Karpas-422 (cell line): ENCODE data around the gene SAAL1. TPM values are rescaled to one million over a fixed set of nuclear protein-coding genes. Genes with fewer than 3 reads are reported as not detected.
"Not testable (repeated sequence)": the region's sequence is repeated elsewhere in the genome, so short reads cannot be mapped to it uniquely, and the experiment has no call there.

ENCODE experiments used
- DNase-seq: peaks from one replicate; pipeline ENCODE4 v3.0.0-alpha.2; 2015
- H2AFZ ChIP-seq: fragments of 200-600 bp; sonication (generic); 2 replicates; pipeline ENCODE4 v1.6.1; 2014; ENCODE audit warnings: antibody characterized with exemption, low read length, mixed read lengths
- H3K27ac ChIP-seq: fragments of 200-600 bp; sonication (generic); 2 replicates; pipeline ENCODE4 v1.5.1; 2014; ENCODE audit warnings: mild to moderate bottlenecking, low read length, moderate library complexity
- H3K27me3 ChIP-seq: fragments of 200-600 bp; sonication (generic); 2 replicates; pipeline ENCODE4 v1.6.1; 2014; ENCODE audit warnings: low read length, mixed read lengths
- H3K36me3 ChIP-seq: fragments of 200-600 bp; sonication (generic); 2 replicates; pipeline ENCODE4 v1.6.1; 2014; ENCODE audit warnings: low read length, mixed read lengths; ENCODE audit not compliant: insufficient read depth
- H3K4me1 ChIP-seq: fragments of 200-600 bp; sonication (generic); 2 replicates; pipeline ENCODE4 v1.6.1; 2014; ENCODE audit warnings: mild to moderate bottlenecking, low read length, mixed read lengths
- H3K4me2 ChIP-seq: fragments of 200-600 bp; sonication (generic); 2 replicates; pipeline ENCODE4 v1.6.1; 2014; ENCODE audit warnings: low read length, low read depth, mild to moderate bottlenecking; ENCODE audit not compliant: poor library complexity, severe bottlenecking
- H3K4me3 ChIP-seq: fragments of 200-600 bp; sonication (generic); 2 replicates; pipeline ENCODE4 v1.5.1; 2014; ENCODE audit warnings: mild to moderate bottlenecking, antibody characterized with exemption, low read length, mixed read lengths
- H3K79me2 ChIP-seq: fragments of 200-600 bp; sonication (generic); 2 replicates; pipeline ENCODE4 v1.6.1; 2014; ENCODE audit warnings: mild to moderate bottlenecking, low read length, mixed read lengths
- H3K9ac ChIP-seq: fragments of 200-600 bp; sonication (generic); 2 replicates; pipeline ENCODE4 v1.6.0; 2014; ENCODE audit warnings: low read length
- H3K9me2 ChIP-seq: fragments of 200-600 bp; sonication (generic), shearing (Covaris generic); replicated peaks from 2 replicates; pipeline ENCODE4 v1.6.0; 2014; ENCODE audit warnings: mild to moderate bottlenecking, low read length, moderate library complexity; ENCODE audit not compliant: insufficient read depth
- H3K9me3 ChIP-seq: fragments of 300-700, 200-600 bp; sonication (generic); 2 replicates; pipeline ENCODE4 v1.6.1; 2014; ENCODE audit warnings: low read length, mixed read lengths
- H4K20me1 ChIP-seq: fragments of 200-600 bp; sonication (generic); 2 replicates; pipeline ENCODE4 v1.6.1; 2014; ENCODE audit warnings: mild to moderate bottlenecking, antibody characterized with exemption, low read length, low read depth; ENCODE audit not compliant: insufficient read depth
- total RNA-seq: library from RNA; depleted of rRNA; stranded (reverse); fragments of >200 nt; shearing (Covaris generic); gene quantifications from 2 replicates; pipeline ENCODE4 v1.2.3, GENCODE V29; 2014; ENCODE audit warnings: low replicate concordance

SAAL1 gene
- total RNA-seq, 1 experiment from 2014 or later, result 36.7 TPM

DNA sequence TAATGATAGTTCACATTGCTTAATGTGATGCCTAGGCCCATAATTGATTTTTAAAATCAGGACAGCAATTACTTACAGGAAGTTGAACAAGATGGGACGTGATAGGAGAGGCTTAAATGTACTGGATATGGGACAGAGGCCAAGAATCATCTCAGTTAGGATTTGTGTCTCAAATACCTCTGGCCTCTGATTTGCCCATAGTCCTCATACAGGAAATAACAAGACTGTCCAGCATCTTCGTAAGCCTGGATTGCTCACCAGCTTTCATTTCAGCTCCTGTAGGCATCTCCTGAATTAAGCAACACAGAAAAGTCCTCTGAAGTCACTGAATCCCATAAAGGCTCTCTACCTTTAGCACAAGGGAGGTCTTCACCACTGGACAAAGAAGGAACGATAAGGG, 26.5 kb upstream of the SAAL1 start, which contains the start of gene MRGPRX3:
MRGPRX3 (plus strand) TSS at position 231 of the 400 bp plus-strand sequence. CDS start 4,632 bp downstream, outside the sequence.
- Histone ChIP-seq H3K27ac (no peak within 1 kb of the TSS), H3K27me3 (no peaks in the 10 kb centered on the region)

DNA sequence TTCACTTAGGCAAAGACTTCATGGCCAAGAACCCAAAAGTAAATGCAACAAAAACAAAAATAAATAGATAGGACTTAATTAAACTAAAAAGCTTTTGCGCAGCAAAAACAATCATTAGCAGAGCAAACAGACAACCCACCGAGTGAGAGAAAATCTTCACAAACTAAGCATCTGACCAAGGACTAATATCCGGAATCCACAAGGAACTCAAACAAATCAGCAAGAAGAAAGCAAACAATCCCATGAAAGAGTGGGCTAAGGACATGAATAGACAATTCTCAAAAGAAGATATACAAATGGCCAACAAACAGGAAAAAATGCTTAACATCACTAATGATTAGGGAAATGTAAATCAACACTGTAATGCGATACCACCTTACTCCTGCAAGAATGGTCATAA, 25.2 kb upstream of the SAAL1 start:
- not testable (repeated sequence) for H3K27ac ChIP-seq, H4K20me1 ChIP-seq, H3K9me3 ChIP-seq, H3K9ac ChIP-seq, H3K4me1 ChIP-seq, H3K9me2 ChIP-seq, H3K79me2 ChIP-seq, H3K4me2 ChIP-seq, H3K4me3 ChIP-seq, H3K36me3 ChIP-seq, H3K27me3 ChIP-seq, DNase-seq, H2AFZ ChIP-seq

More for the DNA sequence above, 26.5 kb upstream of the SAAL1 start, which contains the start of gene MRGPRX3:
- DNase-seq, result no peak
- Histone ChIP-seq H2AFZ (no peak within 1 kb of the TSS), H3K4me3 (no peak within 1 kb of the TSS), H3K4me2 (no peak within 1 kb of the TSS), H3K4me1 (no peaks in the 10 kb centered on the region), H3K79me2 (no peaks in the 10 kb centered on the region), H3K9me2 (no peaks in the 10 kb centered on the region), H3K9me3 (no peaks in the 10 kb centered on the region), H3K9ac (no peak within 1 kb of the TSS), H4K20me1 (no peaks in the 10 kb centered on the region), H3K36me3 (no peaks in the 10 kb centered on the region)

DNA sequence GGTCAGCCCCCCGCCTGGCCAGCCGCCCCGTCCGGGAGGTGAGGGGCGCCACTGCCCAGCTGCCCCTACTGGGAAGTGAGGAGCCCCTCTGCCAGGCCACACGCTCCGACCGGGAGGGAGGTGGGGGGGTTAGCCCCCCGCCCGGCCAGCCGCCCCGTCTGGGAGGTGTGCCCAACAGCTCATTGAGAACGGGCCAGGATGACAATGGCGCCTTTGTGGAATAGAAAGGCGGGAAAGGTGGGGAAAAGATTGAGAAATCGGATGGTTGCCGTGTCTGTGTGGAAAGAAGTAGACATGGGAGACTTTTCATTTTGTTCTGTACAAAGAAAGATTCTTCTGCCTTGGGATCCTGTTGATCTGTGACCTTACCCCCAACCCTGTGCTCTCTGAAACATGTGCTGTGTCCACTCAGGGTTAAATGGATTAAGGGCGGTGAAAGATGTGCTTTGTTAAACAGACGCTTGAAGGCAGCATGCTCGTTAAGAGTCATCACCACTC, 15.5 kb upstream of the SAAL1 start:
- not testable (repeated sequence) for H3K4me1 ChIP-seq, H3K27ac ChIP-seq, H3K27me3 ChIP-seq, H4K20me1 ChIP-seq, H3K4me3 ChIP-seq, H3K4me2 ChIP-seq, H3K9me3 ChIP-seq, H3K9ac ChIP-seq, H2AFZ ChIP-seq, DNase-seq, H3K36me3 ChIP-seq, H3K9me2 ChIP-seq, H3K79me2 ChIP-seq

- Histone ChIP-seq H3K9me2 (no peaks in the 10 kb centered on the region), H3K4me3 (no peak overlapping the region), H3K27ac (no peak overlapping the region), H2AFZ (no peak overlapping the region), H3K9me3 (no peaks in the 10 kb centered on the region), H3K9ac (no peak overlapping the region), H3K4me2 (no peak overlapping the region), H3K4me1 (no peaks in the 10 kb centered on the region), H3K27me3 (no peaks in the 10 kb centered on the region), H3K79me2 (no peaks in the 10 kb centered on the region), H4K20me1 (no peaks in the 10 kb centered on the region), H3K36me3 (no peaks in the 10 kb centered on the region)
- DNase-seq, result peak; percentile 89
Measured at GRCh38 chr11:18115360-18116127, 9.7 kb upstream of the SAAL1 start.

GRCh38 chr11:18111005-18111404, 5.1 kb upstream of the SAAL1 start:
- no peaks in the 10 kb centered on the region for H3K27me3 ChIP-seq
- no peaks in the 10 kb centered on the region for H4K20me1 ChIP-seq
- H3K36me3 ChIP-seq, result no peaks in the 10 kb centered on the region
- no peaks in the 10 kb centered on the region for H3K79me2 ChIP-seq
- H3K9me2 ChIP-seq, result no peaks in the 10 kb centered on the region
- no peaks in the 10 kb centered on the region for H3K9me3 ChIP-seq
- no peak overlapping the region for H3K4me3 ChIP-seq
- no peak overlapping the region for H3K27ac ChIP-seq
- no peak for DNase-seq
- no peak overlapping the region for H3K9ac ChIP-seq
- H3K4me2 ChIP-seq, result no peak overlapping the region
- H3K4me1 ChIP-seq, result peaks cover 7% of the 10 kb centered on the region
- H2AFZ ChIP-seq, result no peak overlapping the region

DNA sequence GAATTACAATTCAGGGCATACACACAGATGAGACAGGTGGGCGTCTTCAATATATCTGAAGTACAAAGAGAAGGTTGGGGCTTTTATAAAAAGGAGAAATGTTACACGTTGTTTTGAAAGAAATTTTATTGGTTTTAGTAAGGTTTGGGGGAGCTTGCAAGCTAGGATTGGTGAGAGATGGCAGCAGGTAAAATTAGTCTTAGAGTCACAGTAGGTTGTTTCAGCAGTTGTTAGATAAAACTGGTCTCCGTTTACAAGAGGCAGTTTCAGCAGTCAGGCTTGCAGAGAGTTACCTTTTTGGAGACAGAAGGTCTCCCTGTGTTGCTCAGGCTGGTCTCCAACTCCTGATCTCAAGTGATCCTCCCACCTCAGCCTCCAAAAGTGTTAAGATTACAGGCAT, 2.4 kb upstream of the SAAL1 start:
- Histone ChIP-seq H3K4me1 (peaks cover 23% of the 10 kb centered on the region), H4K20me1 (no peaks in the 10 kb centered on the region), H2AFZ (no peak overlapping the region), H3K9me3 (no peaks in the 10 kb centered on the region), H3K36me3 (peaks cover 6% of the 10 kb centered on the region), H3K9me2 (no peaks in the 10 kb centered on the region), H3K9ac (no peak overlapping the region), H3K27me3 (no peaks in the 10 kb centered on the region), H3K27ac (no peak overlapping the region), H3K4me2 (no peak overlapping the region), H3K4me3 (no peak overlapping the region), H3K79me2 (peaks cover 27% of the 10 kb centered on the region)
- no peak for DNase-seq

DNA sequence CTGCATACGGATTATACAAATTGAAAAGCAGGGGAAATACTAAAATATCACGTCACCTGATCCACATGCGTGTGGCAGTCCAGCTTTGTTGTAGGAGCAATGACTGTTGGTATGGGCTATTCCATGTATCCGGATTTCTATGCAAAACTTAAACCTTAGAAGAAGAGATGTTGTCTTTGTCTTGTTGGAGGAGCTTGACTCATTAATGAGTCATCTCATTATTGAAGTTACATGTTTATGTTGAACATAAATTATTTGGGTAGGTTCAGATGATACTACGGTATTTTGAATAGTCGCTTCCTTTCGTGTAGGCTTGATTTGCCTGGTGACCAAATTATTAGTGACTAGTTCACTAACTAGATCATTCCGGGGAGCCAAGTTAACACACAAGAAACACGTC, 806 bp upstream of the SAAL1 start:
- Histone ChIP-seq H3K9ac (no peak overlapping the region), H4K20me1 (no peaks in the 10 kb centered on the region), H3K79me2 (peaks cover 42% of the 10 kb centered on the region), H3K9me2 (no peaks in the 10 kb centered on the region), H2AFZ (no peak overlapping the region; the same call in 1 of the 2 replicates), H3K36me3 (peaks cover 22% of the 10 kb centered on the region), H3K4me1 (peaks cover 26% of the 10 kb centered on the region), H3K9me3 (no peaks in the 10 kb centered on the region), H3K4me3 (no peak overlapping the region), H3K27me3 (no peaks in the 10 kb centered on the region), H3K27ac (no peak overlapping the region), H3K4me2 (peak overlapping the region; percentile 78)
- no peak for DNase-seq

- H3K36me3 ChIP-seq, result peaks cover 34% of the 10 kb centered on the region
- H2AFZ ChIP-seq, result peak overlapping the region; percentile 93
- H3K4me3 ChIP-seq, result peak overlapping the region; percentile 86
- H3K27me3 ChIP-seq, result no peaks in the 10 kb centered on the region
- no peaks in the 10 kb centered on the region for H3K9me3 ChIP-seq
- peaks cover 34% of the 10 kb centered on the region for H3K4me1 ChIP-seq
- peak overlapping the region; percentile 78 for H3K4me2 ChIP-seq
- DNase-seq, result no peak
- peak overlapping the region; percentile 5; the same call in 1 of the 2 replicates for H3K27ac ChIP-seq
- peaks cover 57% of the 10 kb centered on the region for H3K79me2 ChIP-seq
- H3K9me2 ChIP-seq, result no peaks in the 10 kb centered on the region
- H3K9ac ChIP-seq, result peak overlapping the region; percentile 91
- H4K20me1 ChIP-seq, result no peaks in the 10 kb centered on the region
Measured at GRCh38 chr11:18105086-18105801, 638 bp downstream of the SAAL1 start.
